ENCODE measurements around the gene RFXANK. TPM values are rescaled to one million over a fixed set of nuclear protein-coding genes. Genes with fewer than 3 reads are reported as not detected.
"Not testable (repeated sequence)": the region's sequence is repeated elsewhere in the genome, so short reads cannot be mapped to it uniquely, and the experiment has no call there.

The RFXANK gene
- total RNA-seq, 1 donor from 2014 or later: 122 TPM

DNA sequence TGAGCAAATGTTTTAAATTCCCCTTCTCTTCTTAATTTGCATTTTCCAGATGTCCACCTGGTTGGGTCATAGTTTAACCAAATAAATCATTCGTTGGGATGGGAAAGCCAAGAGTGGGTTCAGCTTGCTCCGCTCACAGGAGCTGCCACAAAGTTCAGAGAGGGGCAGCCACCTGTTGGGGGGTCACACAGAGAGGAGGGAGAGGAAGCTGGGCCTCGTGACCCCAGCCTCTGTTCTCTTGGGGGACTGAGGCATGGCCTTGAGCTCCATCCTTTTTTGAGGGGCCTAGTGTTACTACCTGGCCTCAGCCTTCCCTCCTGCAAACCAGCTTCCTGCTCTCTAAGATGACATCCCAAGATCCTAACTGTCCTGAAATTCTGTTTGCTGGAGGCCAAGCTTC, 24.4 kb upstream of the RFXANK start:
- no peak overlapping the region for H3K4me3 ChIP-seq (ENCODE audit: low read depth, low read length)
- TF ChIP-seq, protein P1, sequence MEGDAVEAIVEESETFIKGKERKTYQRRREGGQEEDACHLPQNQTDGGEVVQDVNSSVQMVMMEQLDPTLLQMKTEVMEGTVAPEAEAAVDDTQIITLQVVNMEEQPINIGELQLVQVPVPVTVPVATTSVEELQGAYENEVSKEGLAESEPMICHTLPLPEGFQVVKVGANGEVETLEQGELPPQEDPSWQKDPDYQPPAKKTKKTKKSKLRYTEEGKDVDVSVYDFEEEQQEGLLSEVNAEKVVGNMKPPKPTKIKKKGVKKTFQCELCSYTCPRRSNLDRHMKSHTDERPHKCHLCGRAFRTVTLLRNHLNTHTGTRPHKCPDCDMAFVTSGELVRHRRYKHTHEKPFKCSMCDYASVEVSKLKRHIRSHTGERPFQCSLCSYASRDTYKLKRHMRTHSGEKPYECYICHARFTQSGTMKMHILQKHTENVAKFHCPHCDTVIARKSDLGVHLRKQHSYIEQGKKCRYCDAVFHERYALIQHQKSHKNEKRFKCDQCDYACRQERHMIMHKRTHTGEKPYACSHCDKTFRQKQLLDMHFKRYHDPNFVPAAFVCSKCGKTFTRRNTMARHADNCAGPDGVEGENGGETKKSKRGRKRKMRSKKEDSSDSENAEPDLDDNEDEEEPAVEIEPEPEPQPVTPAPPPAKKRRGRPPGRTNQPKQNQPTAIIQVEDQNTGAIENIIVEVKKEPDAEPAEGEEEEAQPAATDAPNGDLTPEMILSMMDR (IDR thresholded peaks at IDR 0.05; ENCODE audit: insufficient read depth, low read length, poor library complexity, severe bottlenecking): no peak
- no peak for DNase-seq (ENCODE audit: low read depth)

DNA sequence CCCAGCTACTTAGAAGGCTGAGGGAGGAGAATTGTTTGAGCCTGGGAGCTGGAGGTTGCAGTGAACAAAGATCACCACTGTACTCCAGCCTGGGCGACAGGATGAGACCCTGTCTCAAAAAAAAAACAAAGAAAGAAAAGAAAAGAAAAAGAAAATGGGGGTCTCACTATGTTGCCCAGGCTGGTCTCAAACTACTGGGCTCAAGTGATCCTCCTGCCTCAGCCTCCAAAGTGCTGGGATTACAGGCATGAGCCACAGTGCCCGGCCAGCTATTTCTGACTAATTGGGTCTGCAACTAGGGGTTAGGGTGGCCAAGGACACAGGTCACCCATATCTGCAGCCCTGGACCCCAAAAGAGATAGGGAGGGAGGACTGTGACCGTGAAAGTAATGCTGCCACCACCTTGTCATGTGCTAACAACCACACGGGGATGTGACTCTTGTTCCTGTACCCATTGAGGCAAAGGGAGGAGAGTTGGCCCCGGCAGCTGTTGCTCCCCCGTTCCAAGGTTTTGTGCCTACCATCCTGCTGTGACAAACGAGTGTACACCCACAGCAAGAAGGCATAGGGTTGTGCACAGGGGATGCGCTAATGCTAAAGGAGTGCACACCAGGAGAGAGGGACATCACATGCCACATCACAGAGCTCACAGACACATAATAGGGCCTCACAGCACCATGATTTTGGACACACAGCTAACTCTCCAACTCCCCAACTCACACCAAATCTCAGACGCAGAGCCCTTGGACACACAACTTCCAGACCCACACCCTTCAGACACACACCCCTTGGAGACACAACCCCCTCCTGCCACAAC, 22.6 kb upstream of the RFXANK start:
- no peak overlapping the region for H3K4me3 ChIP-seq (ENCODE audit: low read depth, low read length)
- TF ChIP-seq, protein P1 (IDR thresholded peaks at IDR 0.05; ENCODE audit: insufficient read depth, low read length, poor library complexity, severe bottlenecking): no peak

More for the DNA sequence above, 24.4 kb upstream of the RFXANK start:
- Histone ChIP-seq H3K36me3 (ENCODE audit: control insufficient read depth, insufficient read depth, low read length) (no peaks in the 10 kb centered on the region), H3K27me3 (ENCODE audit: control insufficient read depth, insufficient read depth, low read length) (peaks cover 11% of the 10 kb centered on the region)

DNA sequence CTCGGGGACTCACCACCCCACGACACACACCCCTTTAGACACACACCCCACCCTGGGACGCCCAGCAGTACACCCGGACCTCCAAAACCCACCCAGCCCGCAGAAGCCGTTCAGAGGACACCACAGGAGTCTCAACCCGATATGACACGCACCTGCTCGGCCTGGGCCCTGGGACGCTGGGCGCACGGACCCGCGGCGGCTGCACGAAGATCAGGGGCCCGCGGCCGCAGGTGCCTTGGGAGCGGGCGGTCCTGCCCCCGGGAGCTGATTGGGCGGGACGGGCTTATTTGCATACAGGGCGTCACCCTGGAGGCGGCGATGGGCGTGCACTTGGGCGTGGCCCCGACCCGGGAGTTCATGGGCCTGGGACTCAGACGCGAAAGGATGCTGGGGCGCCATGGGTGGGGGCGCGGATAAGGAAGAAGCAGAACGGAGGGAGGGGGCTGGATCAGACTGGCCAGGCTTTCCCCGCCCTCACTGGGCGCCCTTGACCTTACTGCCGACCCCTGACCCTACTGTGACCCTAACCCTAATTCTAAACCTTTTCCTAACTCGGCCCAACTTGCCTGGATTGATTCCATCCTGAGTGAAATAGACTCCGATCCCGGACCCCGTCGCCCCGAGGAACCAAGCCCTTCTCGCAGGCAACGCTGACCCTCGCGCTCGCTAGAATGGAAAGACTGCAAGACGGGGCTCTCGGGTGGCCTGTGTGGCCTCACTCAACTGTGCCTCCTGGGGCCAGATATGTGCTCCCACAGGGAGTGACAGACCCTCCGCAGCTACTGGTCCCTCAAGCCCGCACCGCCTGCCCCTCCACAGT, 21.8 kb upstream of the RFXANK start, which contains the start of gene MEF2B:
Gene MEF2B, minus strand, starts transcription at position 211 of the 820 bp plus-strand sequence. CDS start 19,528 bp downstream, outside the sequence.
- H3K27me3 ChIP-seq (ENCODE audit: control insufficient read depth, insufficient read depth, low read length): peaks cover 11% of the 10 kb centered on the region
- no peak within 1 kb of the TSS for H3K4me3 ChIP-seq (ENCODE audit: low read depth, low read length)
- TF ChIP-seq, protein P1 (IDR thresholded peaks at IDR 0.05; ENCODE audit: insufficient read depth, low read length, poor library complexity, severe bottlenecking): no peak
- H3K36me3 ChIP-seq (ENCODE audit: control insufficient read depth, insufficient read depth, low read length): no peaks in the 10 kb centered on the region
- peak; percentile 37 for DNase-seq (ENCODE audit: low read depth)

More for the DNA sequence above, 22.6 kb upstream of the RFXANK start:
- DNase-seq (ENCODE audit: low read depth): no peak
- H3K27me3 ChIP-seq (ENCODE audit: control insufficient read depth, insufficient read depth, low read length): peaks cover 11% of the 10 kb centered on the region
- H3K36me3 ChIP-seq (ENCODE audit: control insufficient read depth, insufficient read depth, low read length): no peaks in the 10 kb centered on the region

DNA sequence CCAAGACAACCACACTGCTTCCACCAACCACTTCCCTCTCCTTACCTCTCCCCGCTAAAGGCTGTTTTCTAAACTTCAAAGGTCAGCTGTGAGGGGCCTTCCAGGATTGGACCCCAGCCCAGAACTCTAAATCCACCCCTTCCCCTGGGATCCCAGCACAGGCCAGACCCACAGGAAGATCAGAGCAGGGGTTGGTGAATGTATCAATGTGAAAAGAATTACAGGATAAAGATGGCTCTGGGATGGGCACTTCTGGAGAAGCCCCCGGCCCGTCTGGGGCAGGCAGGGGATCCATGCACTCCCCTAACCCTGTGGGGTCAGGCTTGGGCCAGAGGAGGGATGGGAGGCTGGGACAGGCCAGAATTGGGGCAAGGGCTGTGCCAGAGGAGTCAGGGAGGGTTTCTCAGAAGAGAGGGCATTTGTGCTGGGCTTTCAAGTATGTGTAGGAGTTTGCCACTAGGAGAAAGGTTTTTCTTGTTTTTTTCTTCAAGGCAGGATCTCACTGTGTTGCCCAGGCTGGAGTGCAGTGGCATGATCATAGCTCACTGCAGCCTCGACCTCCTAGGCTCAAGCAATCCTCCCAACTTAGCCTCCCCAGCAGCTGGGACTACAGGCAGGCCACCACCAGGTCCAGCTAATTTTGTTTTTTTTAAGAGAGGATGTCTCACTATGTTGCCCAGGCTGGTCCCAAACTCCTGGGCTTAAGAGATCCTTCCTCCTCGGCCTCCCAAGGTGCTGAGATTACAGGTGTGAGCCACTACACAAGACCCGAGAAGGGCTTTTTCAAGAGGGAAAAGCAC, 21.0 kb upstream of the RFXANK start:
- Histone ChIP-seq H3K36me3 (ENCODE audit: control insufficient read depth, insufficient read depth, low read length) (no peaks in the 10 kb centered on the region), H3K27me3 (ENCODE audit: control insufficient read depth, insufficient read depth, low read length) (peaks cover 11% of the 10 kb centered on the region), H3K4me3 (ENCODE audit: low read depth, low read length) (no peak overlapping the region)
- DNase-seq (ENCODE audit: low read depth): no peak
- TF ChIP-seq, protein P1 (IDR thresholded peaks at IDR 0.05; ENCODE audit: insufficient read depth, low read length, poor library complexity, severe bottlenecking): no peak

DNA sequence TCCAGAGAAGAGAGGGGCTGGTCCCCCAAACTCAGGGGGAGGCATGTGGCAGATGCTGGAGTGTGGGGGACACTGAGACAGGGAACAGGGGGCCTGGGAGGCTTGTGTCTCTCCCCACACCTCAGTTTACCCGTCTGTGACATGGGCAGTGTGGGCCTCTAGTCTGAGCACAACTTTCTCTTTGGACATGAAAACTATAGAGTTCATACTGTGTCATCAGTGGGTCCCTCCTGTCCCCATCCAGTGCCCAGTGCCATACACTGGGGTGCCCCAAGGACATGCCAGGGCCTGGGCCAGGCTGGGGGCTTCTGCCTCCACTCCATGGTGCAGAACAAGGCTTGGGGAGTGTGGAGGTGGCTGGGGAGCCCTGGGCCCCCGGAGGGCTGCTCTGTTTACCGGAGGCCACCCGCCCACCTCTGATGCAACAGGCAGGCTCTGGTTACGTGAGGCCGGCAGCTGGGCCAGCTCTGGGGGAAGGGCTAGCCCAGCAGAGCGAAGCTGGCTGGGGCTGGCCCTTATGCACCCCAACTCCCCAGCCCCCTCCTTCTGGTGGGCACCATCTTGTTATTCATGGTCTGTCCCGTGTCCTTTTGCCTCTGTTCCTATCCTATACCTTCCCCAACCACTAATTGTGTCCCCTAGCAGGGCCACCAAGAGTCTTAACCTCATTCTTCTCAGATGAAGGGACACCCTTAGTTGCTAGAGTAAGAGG, 20.1 kb upstream of the RFXANK start:
- Histone ChIP-seq H3K36me3 (ENCODE audit: control insufficient read depth, insufficient read depth, low read length) (no peaks in the 10 kb centered on the region), H3K27me3 (ENCODE audit: control insufficient read depth, insufficient read depth, low read length) (peaks cover 11% of the 10 kb centered on the region), H3K4me3 (ENCODE audit: low read depth, low read length) (no peak overlapping the region)
- TF ChIP-seq, protein P1 (IDR thresholded peaks at IDR 0.05; ENCODE audit: insufficient read depth, low read length, poor library complexity, severe bottlenecking): no peak
- no peak for DNase-seq (ENCODE audit: low read depth)

DNA sequence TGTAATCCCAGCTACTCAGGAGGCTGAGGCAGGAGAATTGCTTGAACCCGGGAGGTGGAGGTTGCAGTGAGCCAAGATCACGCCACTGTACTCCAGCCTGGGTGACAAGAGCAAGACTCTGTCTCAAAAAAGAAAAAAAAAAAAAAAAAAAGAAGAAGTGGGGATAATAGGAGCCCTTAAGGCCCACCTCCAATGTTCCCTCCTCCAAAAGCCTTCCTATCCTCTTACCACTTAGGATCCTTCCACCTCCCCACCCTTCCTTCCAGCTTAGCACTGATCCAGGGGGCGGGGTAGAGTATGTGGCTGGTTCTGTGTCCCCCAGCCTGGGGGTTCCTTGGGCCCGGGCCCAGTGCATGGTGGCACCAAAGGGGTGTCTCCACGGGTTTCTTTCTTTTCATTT, 18.8 kb upstream of the RFXANK start:
- H3K4me3 ChIP-seq (ENCODE audit: low read depth, low read length); H3K36me3 ChIP-seq (ENCODE audit: control insufficient read depth, insufficient read depth, low read length); DNase-seq (ENCODE audit: low read depth): not testable (repeated sequence)
- peaks cover 11% of the 10 kb centered on the region for H3K27me3 ChIP-seq (ENCODE audit: control insufficient read depth, insufficient read depth, low read length)

Measured in kidney epithelial cell (primary cell).